ENCODE results near the gene PANX2. TPM values are rescaled to one million over a fixed set of nuclear protein-coding genes. Genes with fewer than 3 reads are reported as not detected.

PANX2 gene
- total and polyA plus RNA-seq, 4 donors: 0.39 to 14.8 (median 1.5) TPM

- no peak for TF ChIP-seq REST (IDR thresholded peaks at IDR 0.05)
These were observed 18.7 kb upstream of the PANX2 start (continued) for GRCh38 chr22:50151571-50152537.

GRCh38 chr22:50153056-50153755, 17.3 kb upstream of the PANX2 start:
- 92% methylated on average over 25 of the region's 25 CpGs for WGBS
- Histone ChIP-seq H3K27ac (ENCODE audit: low read depth in 1 of 2, low read length in 2 of 2) (no peak overlapping the region), H3K9me3 (ENCODE audit: control insufficient read depth in 4 of 4, low read length in 3 of 4) (no peaks in the 10 kb centered on the region), H3K36me3 (ENCODE audit: control insufficient read depth in 4 of 4, insufficient read depth in 3 of 4, low read depth in 1 of 4, low read length in 3 of 4) (no peaks in the 10 kb centered on the region), H3K4me1 (ENCODE audit: control insufficient read depth in 4 of 4, insufficient read depth in 4 of 4, low read length in 3 of 4) (peaks cover 0 to 8% (median 6%) of the 10 kb centered on the region in 4 donors), H3K27me3 (ENCODE audit: control insufficient read depth in 4 of 4, insufficient read depth in 4 of 4, low read length in 3 of 4) (no peaks in the 10 kb centered on the region), H3K9ac (ENCODE audit: low read depth in 1 of 2, low read length in 2 of 2) (no peak overlapping the region), H3K4me3 (ENCODE audit: low read depth in 1 of 3, low read length in 3 of 3) (no peak overlapping the region)
- no peak for TF ChIP-seq ZBTB33 (IDR thresholded peaks at IDR 0.05)
- TF ChIP-seq JUND (IDR thresholded peaks at IDR 0.05): no peak
- TF ChIP-seq FOXA1 (IDR thresholded peaks at IDR 0.05): no peak
- no peak for TF ChIP-seq SP1 (IDR thresholded peaks at IDR 0.05)
- TF ChIP-seq TAF1 (conservative IDR thresholded peaks at IDR 0.05): no peak
- TF ChIP-seq RAD21 (IDR thresholded peaks at IDR 0.05): no peak
- TF ChIP-seq HNF4A (conservative IDR thresholded peaks at IDR 0.05): no peak
- TF ChIP-seq NR2F2 (IDR thresholded peaks at IDR 0.05): no peak
- DNase-seq (ENCODE audit: low spot score): no peak

GRCh38 chr22:50153756-50154140, 16.8 kb upstream of the PANX2 start:
- H3K27me3 ChIP-seq (ENCODE audit: control insufficient read depth in 4 of 4, insufficient read depth in 4 of 4, low read length in 3 of 4): no peaks in the 10 kb centered on the region
- H3K9me3 ChIP-seq (ENCODE audit: control insufficient read depth in 4 of 4, low read length in 3 of 4): no peaks in the 10 kb centered on the region
- 92% methylated on average over 7 of the region's 7 CpGs for WGBS
- H3K4me3 ChIP-seq (ENCODE audit: low read depth in 1 of 3, low read length in 3 of 3): no peak overlapping the region
- H3K9ac ChIP-seq (ENCODE audit: low read depth in 1 of 2, low read length in 2 of 2): no peak overlapping the region
- no peak for DNase-seq (ENCODE audit: low spot score)
- no peaks in the 10 kb centered on the region for H3K36me3 ChIP-seq (ENCODE audit: control insufficient read depth in 4 of 4, insufficient read depth in 3 of 4, low read depth in 1 of 4, low read length in 3 of 4)
- peaks cover 0 to 6% (median 4%) of the 10 kb centered on the region in 4 donors for H3K4me1 ChIP-seq (ENCODE audit: control insufficient read depth in 4 of 4, insufficient read depth in 4 of 4, low read length in 3 of 4)
- no peak overlapping the region for H3K27ac ChIP-seq (ENCODE audit: low read depth in 1 of 2, low read length in 2 of 2)
- TF ChIP-seq TAF1 (conservative IDR thresholded peaks at IDR 0.05): no peak
- no peak for TF ChIP-seq EGR1 (IDR thresholded peaks at IDR 0.05; ENCODE audit: low read depth in 2 of 2)
- TF ChIP-seq CTCF (IDR thresholded peaks at IDR 0.05; ENCODE audit: low read depth, low read length, missing input control): no peak
- no peak for TF ChIP-seq REST (IDR thresholded peaks at IDR 0.05)
- no peak for TF ChIP-seq ATF3 (IDR thresholded peaks at IDR 0.05)
- TF ChIP-seq MAX (IDR thresholded peaks at IDR 0.05): no peak
- TF ChIP-seq HNF4A (conservative IDR thresholded peaks at IDR 0.05): no peak
- no peak for TF ChIP-seq YY1 (IDR thresholded peaks at IDR 0.05)
- no peak for TF ChIP-seq RXRA (IDR thresholded peaks at IDR 0.05)
- no peak for TF ChIP-seq NR2F2 (IDR thresholded peaks at IDR 0.05)
- TF ChIP-seq HNF4G (IDR thresholded peaks at IDR 0.05): no peak
- TF ChIP-seq FOXA1 (IDR thresholded peaks at IDR 0.05): no peak
- TF ChIP-seq SP1 (IDR thresholded peaks at IDR 0.05): no peak
